HEK293T (cell line): ENCODE results near the gene TP53I11.

Source experiments
- CTCF ChIA-PET: fragments of 350-600 bp; formaldehyde crosslinking; extraction: SDS; loops from one replicate; lab custom pipeline; 2021; ENCODE audit warnings: antibody characterized with exemption, inconsistent platforms; lab: Yijun Ruan, JAX
- POLR2A ChIA-PET: fragments of 350-600 bp; formaldehyde crosslinking; extraction: SDS; loops from one replicate; lab custom pipeline; 2020; ENCODE audit warnings: antibody characterized with exemption, inconsistent platforms; lab: Yijun Ruan, JAX
- DNase-seq: peaks from one replicate; pipeline ENCODE4 v3.0.0; 2012; ENCODE audit warnings: mixed read lengths; ENCODE audit errors: extremely low spot score
- ARNT ChIP-seq: fragments of 450-650 bp; IDR thresholded peaks from 2 replicates; pipeline ENCODE4 v1.6.1; 2017; ENCODE audit warnings: mild to moderate bottlenecking
- BHLHE40 ChIP-seq: fragments of 450-650 bp; IDR thresholded peaks from 2 replicates; pipeline ENCODE4 v1.6.1; 2016; ENCODE audit warnings: mild to moderate bottlenecking, moderate library complexity, borderline replicate concordance
- CTBP1 ChIP-seq: fragments of 450-650 bp; IDR thresholded peaks from 2 replicates; pipeline ENCODE4 v1.6.1; 2016; ENCODE audit warnings: borderline replicate concordance
- ELF4 ChIP-seq: fragments of 450-650 bp; IDR thresholded peaks from 2 replicates; pipeline ENCODE4 v1.6.1; 2017; ENCODE audit warnings: antibody characterized with exemption
- FOXA1 ChIP-seq: fragments of 450-650 bp; IDR thresholded peaks from 2 replicates; pipeline ENCODE4 v1.6.1; 2016; ENCODE audit warnings: mild to moderate bottlenecking
- FOXK2 ChIP-seq: fragments of 450-650 bp; IDR thresholded peaks from 2 replicates; pipeline ENCODE4 v1.6.1; 2016; ENCODE audit warnings: mild to moderate bottlenecking
- FOXM1 ChIP-seq: fragments of 450-650 bp; IDR thresholded peaks from 2 replicates; pipeline ENCODE4 v1.6.1; 2017; ENCODE audit warnings: mild to moderate bottlenecking, borderline replicate concordance
- HDGF ChIP-seq: fragments of 450-650 bp; IDR thresholded peaks from 2 replicates; pipeline ENCODE4 v1.6.1; 2017; ENCODE audit warnings: antibody characterized with exemption, borderline replicate concordance
- L3MBTL2 ChIP-seq: fragments of 450-650 bp; conservative IDR thresholded peaks from 2 replicates; pipeline ENCODE4 v1.6.1; 2016; ENCODE audit warnings: mild to moderate bottlenecking
- LEF1 ChIP-seq: fragments of 450-650 bp; IDR thresholded peaks from 2 replicates; pipeline ENCODE4 v1.6.1; 2017; ENCODE audit warnings: mild to moderate bottlenecking, borderline replicate concordance
- NFRKB ChIP-seq: fragments of 450-650 bp; IDR thresholded peaks from 2 replicates; pipeline ENCODE4 v1.6.1; 2016; ENCODE audit warnings: mild to moderate bottlenecking, moderate library complexity
- PKNOX1 ChIP-seq: fragments of 450-650 bp; IDR thresholded peaks from 2 replicates; pipeline ENCODE4 v1.6.1; 2016
- SP1 ChIP-seq: fragments of 450-650 bp; IDR thresholded peaks from 2 replicates; pipeline ENCODE4 v1.6.1; 2017
- SUZ12 ChIP-seq: fragments of 450-650 bp; IDR thresholded peaks from 2 replicates; pipeline ENCODE4 v1.6.1; 2016; ENCODE audit warnings: mild to moderate bottlenecking
- TARDBP ChIP-seq: fragments of 450-650 bp; IDR thresholded peaks from 2 replicates; pipeline ENCODE4 v1.6.1; 2016
- ZNF384 ChIP-seq: fragments of 450-650 bp; IDR thresholded peaks from 2 replicates; pipeline ENCODE4 v1.6.1; 2016

TP53I11 gene

GRCh38 chr11:44966694-44967093, 16.0 kb upstream of the TP53I11 start:
- TF ChIP-seq FOXA1 (no peak), SUZ12 (no peak), HDGF (no peak), ZNF384 (no peak), FOXK2 (no peak), BHLHE40 (no peak), NFRKB (no peak), L3MBTL2 (no peak), PKNOX1 (no peak), CTBP1 (no peak), ARNT (no peak), SP1 (no peak), TARDBP (no peak), ELF4 (no peak), FOXM1 (no peak)
- POLR2A ChIA-PET: no interaction called here
- no peak for DNase-seq
- CTCF ChIA-PET: interaction anchor here (0.6 kb wide), 1 partner anchor 829 kb away, joined by 5 read pairs; no protein-coding TSS in a partner anchor

- ChIA-PET CTCF (no interaction called here), POLR2A (no interaction called here)
- no peak for TF ChIP-seq CTBP1
- TF ChIP-seq LEF1: no peak
- no peak for TF ChIP-seq PKNOX1
- TF ChIP-seq HDGF: no peak
- TF ChIP-seq TARDBP: no peak
- no peak for TF ChIP-seq SUZ12
- TF ChIP-seq ARNT: no peak
- no peak for TF ChIP-seq L3MBTL2
- no peak for TF ChIP-seq FOXK2
- no peak for TF ChIP-seq ZNF384
- no peak for DNase-seq
These were observed 14.0 kb upstream of the TP53I11 start for GRCh38 chr11:44964526-44965209.

GRCh38 chr11:44963948-44964347, 13.3 kb upstream of the TP53I11 start:
- no peak for DNase-seq
- POLR2A ChIA-PET: no interaction called here
- CTCF ChIA-PET: no interaction called here
- no peak for TF ChIP-seq BHLHE40
- TF ChIP-seq PKNOX1: no peak
- no peak for TF ChIP-seq SP1
- TF ChIP-seq FOXM1: no peak
- no peak for TF ChIP-seq HDGF
- TF ChIP-seq ARNT: no peak
- TF ChIP-seq SUZ12: no peak
- no peak for TF ChIP-seq ELF4
- TF ChIP-seq ZNF384: no peak
- TF ChIP-seq CTBP1: no peak
- TF ChIP-seq L3MBTL2: no peak
- no peak for TF ChIP-seq FOXA1
- no peak for TF ChIP-seq FOXK2
- no peak for TF ChIP-seq NFRKB
- TF ChIP-seq TARDBP: no peak
- TF ChIP-seq LEF1: no peak

GRCh38 chr11:44963136-44963535, 12.5 kb upstream of the TP53I11 start:
- CTCF ChIA-PET: no interaction called here
- POLR2A ChIA-PET: no interaction called here
- TF ChIP-seq PKNOX1 (no peak), TARDBP (no peak), HDGF (no peak), NFRKB (no peak), FOXA1 (no peak), ZNF384 (no peak), LEF1 (no peak)
- DNase-seq: no peak

GRCh38 chr11:44962464-44962863, 11.8 kb upstream of the TP53I11 start:
- no peak for DNase-seq
- CTCF ChIA-PET: no interaction called here
- POLR2A ChIA-PET: no interaction called here
- no peak for TF ChIP-seq ELF4
- no peak for TF ChIP-seq ZNF384
- TF ChIP-seq HDGF: no peak
- TF ChIP-seq BHLHE40: no peak
- no peak for TF ChIP-seq LEF1
- TF ChIP-seq NFRKB: no peak
- TF ChIP-seq FOXM1: no peak
- no peak for TF ChIP-seq TARDBP
- no peak for TF ChIP-seq SP1
- no peak for TF ChIP-seq L3MBTL2
- no peak for TF ChIP-seq FOXK2
- TF ChIP-seq PKNOX1: no peak
